Fibroblast of lung (primary cell): Measurements from ENCODE around the gene SPEN. TPM values are rescaled to one million over a fixed set of nuclear protein-coding genes. Genes with fewer than 3 reads are reported as not detected.

Experiments used
- DNase-seq, 2 donors: peaks; one replicate each; pipeline versions ENCODE4 v3.0.0 to v3.0.0-alpha.2; 2010; ENCODE audit warnings: low read depth in 2 of 2
- H2AFZ ChIP-seq: 2 replicates; pipeline ENCODE4 v1.5.1; 2012; ENCODE audit warnings: low read length, control low read depth, inconsistent platforms
- H3K27ac ChIP-seq: 2 replicates; pipeline ENCODE4 v1.5.1; 2011; ENCODE audit warnings: low read length, control low read depth; ENCODE audit not compliant: insufficient read depth
- H3K27me3 ChIP-seq: 2 replicates; pipeline ENCODE4 v1.5.1; 2011; ENCODE audit warnings: mild to moderate bottlenecking, low read length; ENCODE audit not compliant: control insufficient read depth, insufficient read depth
- H3K36me3 ChIP-seq: 2 replicates; pipeline ENCODE4 v1.5.1; 2011; ENCODE audit warnings: low read length; ENCODE audit not compliant: control insufficient read depth, insufficient read depth
- H3K4me1 ChIP-seq: 2 replicates; pipeline ENCODE4 v1.5.1; 2011; ENCODE audit warnings: low read length; ENCODE audit not compliant: control insufficient read depth, insufficient read depth; ENCODE audit errors: extremely low read depth
- H3K4me2 ChIP-seq: 2 replicates; pipeline ENCODE4 v1.5.1; 2011; ENCODE audit warnings: low read length, control low read depth; ENCODE audit not compliant: insufficient read depth; ENCODE audit errors: extremely low read depth
- H3K4me3 ChIP-seq, 4 experiments: fragments of 200-600 bp in 1 of 4; sonication (generic) in 1 of 4; replicated peaks in 1 of 4; 2 replicates each; pipeline ENCODE4 v1.5.1; 2011 to 2016; ENCODE audit warnings: low read length in 4 of 4, low read depth in 3 of 4, mild to moderate bottlenecking in 3 of 4, control low read depth in 2 of 4, inconsistent platforms in 1 of 4, mixed read lengths in 1 of 4; ENCODE audit not compliant: insufficient read depth in 1 of 4; ENCODE audit errors: control extremely low read depth in 1 of 4
- H3K79me2 ChIP-seq: 2 replicates; pipeline ENCODE4 v1.5.1; 2012; ENCODE audit warnings: mild to moderate bottlenecking, low read length, inconsistent platforms; ENCODE audit not compliant: control insufficient read depth, insufficient read depth
- H3K9ac ChIP-seq: 2 replicates; pipeline ENCODE4 v1.5.1; 2011; ENCODE audit warnings: mild to moderate bottlenecking, low read length, control low read depth; ENCODE audit not compliant: insufficient read depth
- H3K9me3 ChIP-seq: 2 replicates; pipeline ENCODE4 v1.5.1; 2012; ENCODE audit warnings: low read depth, low read length; ENCODE audit not compliant: control insufficient read depth, insufficient read depth
- H4K20me1 ChIP-seq: 2 replicates; pipeline ENCODE4 v1.5.1; 2011; ENCODE audit warnings: low read length; ENCODE audit not compliant: control insufficient read depth, insufficient read depth; ENCODE audit errors: extremely low read depth
- EZH2 ChIP-seq: IDR thresholded peaks from 2 replicates; pipeline ENCODE4 v1.5.1; 2012; ENCODE audit warnings: low read length, control low read depth, mild to moderate bottlenecking; ENCODE audit errors: missing control alignments
- polyA plus RNA-seq, 2 donors: library from polyadenylated mRNA; depleted of rRNA in 1 of 2; stranded (reverse) in 1 of 2; unstranded in 1 of 2; fragments of >200 nt; gene quantifications; 2 replicates each; pipeline ENCODE4 v1.2.1, GENCODE V29; 2011 to 2012; ENCODE audit warnings: missing spikeins in 1 of 2
- total RNA-seq: library from RNA; depleted of rRNA; stranded (reverse); fragments of >200 nt; gene quantifications from 2 replicates; pipeline ENCODE4 v1.2.1, GENCODE V29; 2014
- TF ChIP-seq, protein P1 (sequence below), 2 donors: IDR thresholded peaks in 1 of 2; conservative IDR thresholded peaks in 1 of 2; 1 replicate in 1 of 2; 2 replicates in 1 of 2; pipeline ENCODE4 v1.5.1; 2011 to 2012; ENCODE audit warnings: low read length in 2 of 2, control low read depth in 1 of 2, inconsistent platforms in 1 of 2, low read depth in 1 of 2, mild to moderate bottlenecking in 1 of 2

Gene SPEN
- total and polyA plus RNA-seq, 2 donors (not counting 1 experiment from before 2014, with no cell fraction given) = 5.1 to 11.9 TPM

DNA sequence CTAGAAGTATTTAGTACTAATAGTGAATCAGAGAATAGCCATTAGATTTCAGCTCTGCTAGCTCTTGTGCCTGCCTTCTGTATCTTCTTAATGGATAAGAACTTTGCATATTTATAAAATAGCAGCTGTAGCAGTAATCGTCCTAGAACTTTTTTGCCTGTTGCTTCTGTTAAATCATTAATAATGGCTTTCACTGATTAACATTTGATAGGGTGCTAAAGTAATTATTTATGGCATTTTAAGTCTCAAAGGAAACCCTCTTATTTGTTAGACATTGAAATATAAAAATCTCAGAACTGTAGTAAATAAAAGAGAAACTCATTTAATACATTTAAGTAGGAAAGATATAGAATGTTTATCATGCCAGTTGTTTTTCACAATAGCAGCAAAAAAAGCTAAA, 27.0 kb downstream of the SPEN start:
- peaks cover 52% of the 10 kb centered on the region for H3K79me2 ChIP-seq
- TF ChIP-seq EZH2 = no peak
- TF ChIP-seq, protein P1, sequence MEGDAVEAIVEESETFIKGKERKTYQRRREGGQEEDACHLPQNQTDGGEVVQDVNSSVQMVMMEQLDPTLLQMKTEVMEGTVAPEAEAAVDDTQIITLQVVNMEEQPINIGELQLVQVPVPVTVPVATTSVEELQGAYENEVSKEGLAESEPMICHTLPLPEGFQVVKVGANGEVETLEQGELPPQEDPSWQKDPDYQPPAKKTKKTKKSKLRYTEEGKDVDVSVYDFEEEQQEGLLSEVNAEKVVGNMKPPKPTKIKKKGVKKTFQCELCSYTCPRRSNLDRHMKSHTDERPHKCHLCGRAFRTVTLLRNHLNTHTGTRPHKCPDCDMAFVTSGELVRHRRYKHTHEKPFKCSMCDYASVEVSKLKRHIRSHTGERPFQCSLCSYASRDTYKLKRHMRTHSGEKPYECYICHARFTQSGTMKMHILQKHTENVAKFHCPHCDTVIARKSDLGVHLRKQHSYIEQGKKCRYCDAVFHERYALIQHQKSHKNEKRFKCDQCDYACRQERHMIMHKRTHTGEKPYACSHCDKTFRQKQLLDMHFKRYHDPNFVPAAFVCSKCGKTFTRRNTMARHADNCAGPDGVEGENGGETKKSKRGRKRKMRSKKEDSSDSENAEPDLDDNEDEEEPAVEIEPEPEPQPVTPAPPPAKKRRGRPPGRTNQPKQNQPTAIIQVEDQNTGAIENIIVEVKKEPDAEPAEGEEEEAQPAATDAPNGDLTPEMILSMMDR (conservative IDR thresholded peaks at IDR 0.05 in 1 of 2, IDR thresholded peaks at IDR 0.05 in 1 of 2; ENCODE audit: low read depth in 1 of 2, low read length in 2 of 2) = no peak
- no peak overlapping the region for H3K9ac ChIP-seq
- H3K4me3 ChIP-seq = no peak overlapping the region
- H3K9me3 ChIP-seq = no peaks in the 10 kb centered on the region
- H2AFZ ChIP-seq = no peak overlapping the region
- no peaks in the 10 kb centered on the region for H4K20me1 ChIP-seq
- no peaks in the 10 kb centered on the region for H3K4me1 ChIP-seq
- no peak overlapping the region for H3K27ac ChIP-seq
- no peak overlapping the region for H3K4me2 ChIP-seq
- H3K27me3 ChIP-seq = no peaks in the 10 kb centered on the region
- DNase-seq = no peak
- H3K36me3 ChIP-seq = peaks cover 2% of the 10 kb centered on the region

DNA sequence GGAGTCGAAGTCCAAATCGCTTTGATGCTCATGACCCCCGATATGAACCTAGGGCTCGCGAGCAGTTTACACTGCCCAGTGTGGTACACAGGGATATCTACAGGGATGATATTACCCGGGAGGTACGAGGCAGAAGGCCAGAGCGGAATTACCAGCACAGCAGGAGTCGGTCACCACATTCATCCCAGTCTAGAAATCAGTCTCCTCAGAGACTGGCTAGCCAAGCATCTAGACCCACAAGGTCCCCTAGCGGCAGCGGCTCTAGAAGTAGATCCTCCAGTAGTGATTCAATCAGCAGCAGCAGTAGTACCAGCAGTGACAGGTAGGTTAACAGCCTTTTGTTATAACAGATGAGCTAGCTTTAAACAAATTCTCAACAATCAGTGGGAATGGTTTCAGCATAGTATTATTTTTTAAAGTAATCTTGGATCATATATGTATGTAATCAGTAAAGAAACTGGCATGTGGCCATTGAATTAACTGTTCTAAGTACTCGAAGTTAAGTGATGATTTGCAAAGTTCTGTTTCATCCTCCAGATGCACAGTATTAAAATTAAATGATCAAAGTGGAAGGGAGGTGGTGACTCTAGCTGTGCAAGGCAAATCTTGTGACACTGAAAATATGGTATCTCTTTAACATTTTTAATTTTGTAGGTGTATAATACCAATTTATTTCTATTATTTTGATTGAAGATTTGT, 29.0 kb downstream of the SPEN start:
- Histone ChIP-seq H2AFZ (no peak overlapping the region), H3K36me3 (peaks cover 2% of the 10 kb centered on the region), H3K4me3 (no peak overlapping the region), H3K27me3 (no peaks in the 10 kb centered on the region), H3K4me2 (no peak overlapping the region), H3K4me1 (no peaks in the 10 kb centered on the region), H3K27ac (no peak overlapping the region), H3K9me3 (no peaks in the 10 kb centered on the region), H3K79me2 (peaks cover 45% of the 10 kb centered on the region), H4K20me1 (no peaks in the 10 kb centered on the region), H3K9ac (no peak overlapping the region)
- no peak for TF ChIP-seq EZH2
- TF ChIP-seq, protein P1 (conservative IDR thresholded peaks at IDR 0.05 in 1 of 2, IDR thresholded peaks at IDR 0.05 in 1 of 2; ENCODE audit: low read depth in 1 of 2, low read length in 2 of 2) = peak in 1 of 2 donors; percentile 11
- DNase-seq = no peak

DNA sequence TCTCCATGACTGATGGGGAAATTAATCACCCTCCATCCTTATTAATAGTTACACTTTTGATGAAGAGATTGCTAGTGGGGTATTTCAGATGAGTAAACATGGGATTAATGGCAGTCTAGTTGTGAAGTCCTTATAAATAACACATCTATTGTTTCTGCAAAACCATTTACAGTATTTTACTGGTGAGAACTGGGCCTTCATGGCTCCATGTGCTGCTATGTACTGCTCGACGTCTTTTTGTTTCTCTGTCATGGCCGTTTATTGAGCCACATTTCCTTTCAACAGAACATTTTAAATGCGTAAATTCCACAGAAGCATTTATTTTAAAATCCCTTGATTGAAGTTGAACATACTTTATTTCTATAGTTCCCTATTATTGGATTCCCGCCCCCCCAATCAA, 34.5 kb downstream of the SPEN start:
- H3K9ac ChIP-seq = no peak overlapping the region
- no peak for DNase-seq
- H3K27ac ChIP-seq = no peak overlapping the region
- H4K20me1 ChIP-seq = no peaks in the 10 kb centered on the region
- TF ChIP-seq, protein P1 (conservative IDR thresholded peaks at IDR 0.05 in 1 of 2, IDR thresholded peaks at IDR 0.05 in 1 of 2; ENCODE audit: low read depth in 1 of 2, low read length in 2 of 2) = no peak
- no peak for TF ChIP-seq EZH2
- no peak overlapping the region for H3K4me2 ChIP-seq
- no peak overlapping the region for H3K4me3 ChIP-seq
- H3K36me3 ChIP-seq = no peaks in the 10 kb centered on the region
- H3K4me1 ChIP-seq = peaks cover 15% of the 10 kb centered on the region
- no peak overlapping the region for H2AFZ ChIP-seq
- H3K9me3 ChIP-seq = no peaks in the 10 kb centered on the region
- H3K27me3 ChIP-seq = no peaks in the 10 kb centered on the region
- peaks cover 48% of the 10 kb centered on the region for H3K79me2 ChIP-seq
